WI38 (cell line): ENCODE data around the gene SLC16A14.

Experiments
- H3K4me3 ChIP-seq: 2 replicates; pipeline ENCODE4 v1.5.1; 2011; ENCODE audit warnings: low read depth, mild to moderate bottlenecking, control low read depth, low read length
- TF ChIP-seq, protein P1 (sequence below): IDR thresholded peaks from 2 replicates; pipeline ENCODE4 v1.5.1; 2012; ENCODE audit warnings: low read depth, mild to moderate bottlenecking, control low read depth, low read length

SLC16A14 gene

DNA sequence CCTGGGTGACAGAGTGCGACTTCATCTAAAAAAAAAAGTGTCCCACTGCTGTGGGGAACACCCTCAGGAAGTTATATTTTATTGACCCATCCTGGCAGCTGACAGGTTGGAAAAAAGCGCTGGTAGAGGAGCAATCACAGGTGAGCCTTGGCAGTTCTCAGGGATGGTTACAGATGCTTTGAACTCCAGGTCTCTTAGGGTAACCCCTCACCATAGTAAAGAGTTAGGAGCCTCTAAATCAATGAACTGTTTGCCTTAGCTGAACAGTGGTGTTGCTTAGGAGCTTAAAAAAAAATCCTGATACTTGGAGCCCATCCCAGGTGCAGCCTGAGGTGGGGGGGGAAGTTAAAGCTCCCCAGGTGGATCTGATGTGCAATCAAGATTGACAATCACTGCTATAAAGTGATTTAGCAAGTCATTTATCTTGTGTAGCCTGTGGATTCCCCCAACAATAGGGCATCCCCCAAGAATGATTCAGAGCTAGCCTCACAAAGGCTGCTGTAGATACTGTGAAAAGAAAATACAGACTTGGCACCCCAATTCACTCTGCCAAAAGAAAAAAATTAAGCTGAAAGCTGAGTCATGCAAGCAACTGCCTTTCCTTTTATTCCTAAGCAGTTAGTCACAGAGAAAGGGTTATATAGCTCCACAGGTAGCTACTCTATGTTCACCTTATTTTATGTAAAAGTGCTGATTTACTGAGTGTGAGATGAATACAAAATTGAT lies 14.8 kb downstream of the SLC16A14 start:
- H3K4me3 ChIP-seq = no peak overlapping the region
- TF ChIP-seq, protein P1, sequence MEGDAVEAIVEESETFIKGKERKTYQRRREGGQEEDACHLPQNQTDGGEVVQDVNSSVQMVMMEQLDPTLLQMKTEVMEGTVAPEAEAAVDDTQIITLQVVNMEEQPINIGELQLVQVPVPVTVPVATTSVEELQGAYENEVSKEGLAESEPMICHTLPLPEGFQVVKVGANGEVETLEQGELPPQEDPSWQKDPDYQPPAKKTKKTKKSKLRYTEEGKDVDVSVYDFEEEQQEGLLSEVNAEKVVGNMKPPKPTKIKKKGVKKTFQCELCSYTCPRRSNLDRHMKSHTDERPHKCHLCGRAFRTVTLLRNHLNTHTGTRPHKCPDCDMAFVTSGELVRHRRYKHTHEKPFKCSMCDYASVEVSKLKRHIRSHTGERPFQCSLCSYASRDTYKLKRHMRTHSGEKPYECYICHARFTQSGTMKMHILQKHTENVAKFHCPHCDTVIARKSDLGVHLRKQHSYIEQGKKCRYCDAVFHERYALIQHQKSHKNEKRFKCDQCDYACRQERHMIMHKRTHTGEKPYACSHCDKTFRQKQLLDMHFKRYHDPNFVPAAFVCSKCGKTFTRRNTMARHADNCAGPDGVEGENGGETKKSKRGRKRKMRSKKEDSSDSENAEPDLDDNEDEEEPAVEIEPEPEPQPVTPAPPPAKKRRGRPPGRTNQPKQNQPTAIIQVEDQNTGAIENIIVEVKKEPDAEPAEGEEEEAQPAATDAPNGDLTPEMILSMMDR = no peak

DNA sequence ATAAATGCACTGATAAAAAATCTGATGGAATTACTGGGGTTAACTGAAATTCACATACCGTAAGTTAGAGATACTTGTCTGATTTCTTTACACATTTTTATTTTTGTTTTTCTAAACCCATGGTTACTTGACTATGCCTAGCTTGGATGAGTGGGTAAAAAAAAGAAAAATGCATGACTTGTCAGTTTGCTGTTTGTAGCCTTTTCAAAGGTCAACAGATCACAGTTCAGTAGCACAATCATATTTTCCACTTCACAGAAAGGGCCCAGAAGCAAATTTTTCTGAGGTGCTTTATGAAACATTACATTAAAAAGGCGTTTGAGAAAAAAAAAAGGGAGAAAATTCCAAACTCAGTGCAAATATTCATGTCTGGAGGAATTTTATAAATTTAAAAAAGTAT lies 16.4 kb downstream of the SLC16A14 start:
- H3K4me3 ChIP-seq = no peak overlapping the region
- TF ChIP-seq, protein P1 = no peak

DNA sequence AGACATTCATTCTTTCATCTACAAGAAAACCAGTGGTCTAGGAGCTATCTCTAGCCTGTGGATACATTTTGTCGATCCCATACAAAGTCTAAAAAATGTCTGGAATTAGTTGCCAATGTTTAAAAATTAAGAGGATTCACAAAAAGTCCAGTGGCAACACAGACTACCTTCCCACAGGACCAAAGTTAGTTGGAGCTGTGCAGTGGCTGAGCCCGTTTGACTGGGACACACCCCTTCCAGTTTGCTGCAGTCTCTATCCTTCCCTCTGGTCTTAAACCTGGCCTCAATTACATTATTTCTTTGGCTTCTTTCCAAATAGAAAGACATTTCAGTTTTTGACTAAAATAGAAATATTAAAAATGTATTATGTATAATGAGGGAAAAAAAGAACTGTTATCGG lies 18.6 kb downstream of the SLC16A14 start:
- TF ChIP-seq, protein P1 = no peak

DNA sequence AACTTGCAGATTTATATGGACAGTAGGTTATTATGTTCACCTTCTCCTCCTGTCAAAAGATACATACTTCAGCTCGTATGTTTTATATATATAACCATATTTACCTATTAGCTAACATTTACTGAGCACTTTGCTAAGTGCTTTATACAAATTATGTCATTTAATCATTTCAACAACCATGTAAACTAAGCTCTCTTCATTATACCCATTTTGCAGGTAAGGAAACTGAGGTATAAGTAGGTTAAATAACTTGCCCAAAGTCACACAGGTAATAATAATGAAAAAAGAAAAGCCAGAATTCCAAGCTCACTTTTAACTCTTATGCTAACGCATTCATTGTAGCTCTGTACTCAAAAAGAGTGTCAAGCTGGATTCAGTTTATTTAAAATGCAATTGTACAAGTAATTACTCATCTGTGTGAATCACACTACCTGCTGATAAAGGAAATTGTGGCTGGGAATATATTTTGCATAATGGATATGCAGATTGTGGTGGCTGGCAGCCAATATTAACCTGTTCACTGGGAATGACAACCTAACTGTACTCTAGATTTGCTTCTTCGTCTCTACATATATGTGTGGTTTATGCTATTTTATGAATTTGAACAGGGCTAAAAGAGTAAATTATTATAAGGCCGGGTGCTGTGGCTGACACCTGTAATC lies 20.6 kb downstream of the SLC16A14 start:
- TF ChIP-seq, protein P1 = no peak
- H3K4me3 ChIP-seq = no peak overlapping the region

More for the DNA sequence above, 18.6 kb downstream of the SLC16A14 start:
- H3K4me3 ChIP-seq = no peak overlapping the region

DNA sequence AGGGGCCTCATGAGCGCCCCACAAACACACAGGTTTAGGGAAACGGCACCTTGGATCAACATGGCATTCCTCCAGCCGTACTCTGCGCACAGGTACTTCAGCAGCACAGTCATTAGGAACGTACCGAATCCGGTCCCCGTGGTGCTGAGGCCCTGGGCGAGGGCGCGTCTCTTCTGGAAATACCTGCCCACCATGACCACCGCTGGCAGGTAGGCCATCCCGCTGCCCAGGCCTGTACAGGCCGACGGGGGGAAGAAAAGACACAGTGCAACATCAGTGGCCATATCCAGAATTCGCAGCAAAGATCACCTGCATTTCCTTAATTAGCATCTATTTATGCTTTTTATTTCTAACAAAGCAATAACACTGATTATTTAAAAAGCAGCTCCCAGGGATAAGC lies 22.2 kb downstream of the SLC16A14 start:
- TF ChIP-seq, protein P1 = no peak
- no peak overlapping the region for H3K4me3 ChIP-seq

DNA sequence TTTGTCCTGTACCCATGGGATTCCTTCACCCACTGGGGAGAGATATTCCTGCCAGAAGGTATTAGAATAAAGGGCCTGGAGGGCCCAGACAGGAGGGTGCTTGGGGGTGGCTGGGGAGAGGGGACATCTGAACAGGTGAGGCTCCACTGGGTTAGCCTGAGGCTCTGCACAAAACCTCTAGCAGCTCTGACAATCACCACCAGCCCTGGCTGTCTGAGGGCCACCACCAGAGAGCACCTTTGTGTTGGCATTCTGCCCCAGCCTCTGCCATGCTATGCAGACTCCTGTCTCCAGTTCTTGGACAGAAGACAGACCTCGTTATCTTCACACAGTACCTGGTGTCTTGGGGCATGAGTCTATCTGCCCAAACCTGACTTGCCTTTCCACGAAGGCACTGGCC lies 25.3 kb downstream of the SLC16A14 start:
- H3K4me3 ChIP-seq = no peak overlapping the region
- TF ChIP-seq, protein P1 = no peak

DNA sequence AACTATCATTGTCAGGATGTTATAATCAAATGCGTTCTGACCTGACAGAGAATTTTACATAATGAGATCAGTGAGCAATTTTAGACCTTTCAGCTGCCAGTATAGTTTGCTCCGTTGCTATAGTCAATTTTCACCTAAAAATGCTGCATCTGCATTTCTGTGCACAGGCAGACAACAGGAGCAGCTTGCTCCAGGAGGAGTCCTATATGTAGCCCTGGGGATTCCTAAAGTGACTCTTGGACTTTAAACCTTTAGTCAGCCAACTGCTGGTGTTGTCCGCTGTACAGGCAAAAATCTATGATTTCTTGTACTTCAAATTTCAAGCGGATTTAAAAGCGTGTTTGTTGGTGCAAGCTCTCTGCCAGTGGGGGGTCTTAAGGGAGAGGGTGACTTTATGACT lies 25.7 kb downstream of the SLC16A14 start:
- TF ChIP-seq, protein P1 = no peak
- H3K4me3 ChIP-seq = no peak overlapping the region
